ENCODE measurements around the gene MYO6. TPM values are rescaled to one million over a fixed set of nuclear protein-coding genes. Genes with fewer than 3 reads are reported as not detected.

Gene MYO6
- polyA plus RNA-seq, 1 experiment, result 13.7 TPM

GRCh38 chr6:75802366-75802765, 53.3 kb downstream of the MYO6 start:
- TF ChIP-seq CTCF (IDR thresholded peaks at IDR 0.05; ENCODE audit: low read depth, low read length), result no peak
- H3K27me3 ChIP-seq (ENCODE audit: control insufficient read depth, insufficient read depth, low read length), result no peaks in the 10 kb centered on the region
- POLR2A ChIA-PET, result no interaction called here
- CTCF ChIA-PET, result no interaction called here
- H3K9me3 ChIP-seq (ENCODE audit: control insufficient read depth, insufficient read depth, low read length), result no peaks in the 10 kb centered on the region
- no peak overlapping the region for H3K4me3 ChIP-seq (ENCODE audit: low read depth, low read length)
- no peak overlapping the region for H3K27ac ChIP-seq (ENCODE audit: low read depth, low read length)
- no peak for DNase-seq (ENCODE audit: low read depth, low spot score)

- CTCF ChIA-PET, result no interaction called here
- TF ChIP-seq CTCF (IDR thresholded peaks at IDR 0.05; ENCODE audit: low read depth, low read length), result no peak
- no peak for DNase-seq (ENCODE audit: low read depth, low spot score)
- H3K27me3 ChIP-seq (ENCODE audit: control insufficient read depth, insufficient read depth, low read length), result no peaks in the 10 kb centered on the region
- no peak overlapping the region for H3K4me3 ChIP-seq (ENCODE audit: low read depth, low read length)
- H3K27ac ChIP-seq (ENCODE audit: low read depth, low read length), result no peak overlapping the region
- no peaks in the 10 kb centered on the region for H3K9me3 ChIP-seq (ENCODE audit: control insufficient read depth, insufficient read depth, low read length)
- POLR2A ChIA-PET, result no interaction called here
Measured at GRCh38 chr6:75808507-75808906, 59.5 kb downstream of the MYO6 start.

- POLR2A ChIA-PET, result no interaction called here
- no peak overlapping the region for H3K4me3 ChIP-seq (ENCODE audit: low read depth, low read length)
- no peak for TF ChIP-seq CTCF (IDR thresholded peaks at IDR 0.05; ENCODE audit: low read depth, low read length)
- DNase-seq (ENCODE audit: low read depth, low spot score), result no peak
- H3K27me3 ChIP-seq (ENCODE audit: control insufficient read depth, insufficient read depth, low read length), result no peaks in the 10 kb centered on the region
- CTCF ChIA-PET, result no interaction called here
- no peaks in the 10 kb centered on the region for H3K9me3 ChIP-seq (ENCODE audit: control insufficient read depth, insufficient read depth, low read length)
- no peak overlapping the region for H3K27ac ChIP-seq (ENCODE audit: low read depth, low read length)
Measured at GRCh38 chr6:75812560-75812959, 63.5 kb downstream of the MYO6 start.

GRCh38 chr6:75813476-75814250, 64.6 kb downstream of the MYO6 start:
- DNase-seq (ENCODE audit: low read depth, low spot score), result no peak

More at GRCh38 chr6:75813476-75814250, 64.6 kb downstream of the MYO6 start:
- no peaks in the 10 kb centered on the region for H3K27me3 ChIP-seq (ENCODE audit: control insufficient read depth, insufficient read depth, low read length)
- no peak overlapping the region for H3K4me3 ChIP-seq (ENCODE audit: low read depth, low read length)
- no peak overlapping the region for H3K27ac ChIP-seq (ENCODE audit: low read depth, low read length)
- no peaks in the 10 kb centered on the region for H3K9me3 ChIP-seq (ENCODE audit: control insufficient read depth, insufficient read depth, low read length)
- ChIA-PET CTCF (no interaction called here), POLR2A (no interaction called here)
- TF ChIP-seq CTCF (IDR thresholded peaks at IDR 0.05; ENCODE audit: low read depth, low read length), result no peak
